Endothelial cell of umbilical vein (primary cell): ENCODE results near the gene COX10. TPM values are rescaled to one million over a fixed set of nuclear protein-coding genes. Genes with fewer than 3 reads are reported as not detected.

ENCODE experiments used
- BruUV-seq: library from RNA; stranded (reverse); fragments of 400-500 nt; replicated peaks from 2 replicates; lab custom pipeline; 2021; lab: Mats Ljungman, UMichigan
- CTCF ChIA-PET: fragments of 300-600, 350-600 bp; sonication (Branson Sonifier 250); formaldehyde crosslinking; loops from one replicate; lab custom pipeline; 2021; ENCODE audit warnings: antibody characterized with exemption, inconsistent platforms; lab: Charles Lee
- POLR2A ChIA-PET: fragments of 300-600, 350-600 bp; sonication (Branson Sonifier 250); formaldehyde crosslinking; loops from one replicate; lab custom pipeline; 2021; ENCODE audit warnings: antibody characterized with exemption, inconsistent platforms; lab: Charles Lee
- DNase-seq: peaks from one replicate; pipeline ENCODE4 v3.0.0-alpha.2; 2011; ENCODE audit warnings: low read depth, low spot score
- FAIRE-seq: peaks from 2 replicates; lab custom pipeline; 2011; peaks lifted over from hg19 to GRCh38; lab: Jason Lieb, UNC
- H2AFZ ChIP-seq: 2 replicates; pipeline ENCODE4 v1.6.0; 2012; ENCODE audit warnings: low read depth, low read length, control low read depth, inconsistent platforms
- H3K27ac ChIP-seq: 2 replicates; pipeline ENCODE4 v1.5.1; 2011; ENCODE audit warnings: low read depth, mild to moderate bottlenecking, control low read depth, low read length, moderate library complexity; ENCODE audit not compliant: insufficient read depth
- H3K27me3 ChIP-seq, 2 experiments: 2 replicates each; pipeline versions ENCODE4 v1.6.0 to v1.6.1; 2011; ENCODE audit warnings: low read length in 2 of 2, mixed read lengths in 1 of 2; ENCODE audit not compliant: control insufficient read depth in 2 of 2, insufficient read depth in 2 of 2
- H3K36me3 ChIP-seq, 2 experiments: 2 replicates in 1 of 2; 3 replicates in 1 of 2; pipeline ENCODE4 v1.5.1; 2011; ENCODE audit warnings: low read length in 2 of 2, mild to moderate bottlenecking in 1 of 2, moderate library complexity in 1 of 2; ENCODE audit not compliant: control insufficient read depth in 2 of 2, insufficient read depth in 2 of 2; ENCODE audit errors: extremely low read depth in 1 of 2
- H3K4me1 ChIP-seq: 3 replicates; pipeline ENCODE4 v1.5.1; 2011; ENCODE audit warnings: mild to moderate bottlenecking, low read length; ENCODE audit not compliant: control insufficient read depth, insufficient read depth; ENCODE audit errors: extremely low read depth
- H3K4me2 ChIP-seq: 2 replicates; pipeline ENCODE4 v1.6.1; 2011; ENCODE audit warnings: low read length, control low read depth, mixed read lengths; ENCODE audit not compliant: insufficient read depth
- H3K4me3 ChIP-seq, 3 experiments: fragments of 200-600 bp in 1 of 3; sonication (generic), shearing (Covaris generic) in 1 of 3; replicated peaks in 1 of 3; 2 replicates each; pipeline ENCODE4 v1.5.1; 2011 to 2016; ENCODE audit warnings: control low read depth in 3 of 3, low read length in 3 of 3, mild to moderate bottlenecking in 2 of 3, inconsistent platforms in 1 of 3, low read depth in 1 of 3, moderate library complexity in 1 of 3; ENCODE audit not compliant: insufficient read depth in 1 of 3
- H3K79me2 ChIP-seq: 2 replicates; pipeline ENCODE4 v1.6.0; 2012; ENCODE audit warnings: low read length, inconsistent platforms; ENCODE audit not compliant: control insufficient read depth, insufficient read depth
- H3K9ac ChIP-seq: replicated peaks from 2 replicates; pipeline ENCODE3; 2011; ENCODE audit warnings: low read length, control low read depth; ENCODE audit not compliant: insufficient read depth; ENCODE audit errors: extremely low read depth
- H3K9me1 ChIP-seq: replicated peaks from 3 replicates; pipeline ENCODE4 v1.6.0; 2011; ENCODE audit warnings: mild to moderate bottlenecking, low read length; ENCODE audit not compliant: control insufficient read depth, insufficient read depth; ENCODE audit errors: extremely low read depth
- H3K9me3 ChIP-seq: replicated peaks from 2 replicates; pipeline ENCODE4 v1.5.1; 2012; ENCODE audit warnings: low read length, inconsistent platforms; ENCODE audit not compliant: control insufficient read depth, insufficient read depth
- H4K20me1 ChIP-seq: replicated peaks from 2 replicates; pipeline ENCODE3; 2011; ENCODE audit warnings: mild to moderate bottlenecking, low read length; ENCODE audit not compliant: control insufficient read depth, insufficient read depth; ENCODE audit errors: extremely low read depth
- CTCF ChIP-seq, 2 donors: IDR thresholded peaks; 1 replicate in 1 of 2; 2 replicates in 1 of 2; pipeline ENCODE4 v1.5.1; 2011; ENCODE audit warnings: low read length in 2 of 2, mild to moderate bottlenecking in 2 of 2, moderate library complexity in 2 of 2, control low read depth in 1 of 2, inconsistent platforms in 1 of 2, low read depth in 1 of 2; ENCODE audit not compliant: insufficient read depth in 1 of 2; ENCODE audit errors: extremely low read depth in 1 of 2
- EZH2 ChIP-seq: IDR thresholded peaks from 2 replicates; pipeline ENCODE4 v1.6.1; 2012; ENCODE audit warnings: borderline replicate concordance, low read depth, mild to moderate bottlenecking, moderate library complexity, low read length, inconsistent platforms; ENCODE audit not compliant: severe bottlenecking
- FOS ChIP-seq: IDR thresholded peaks from 2 replicates; pipeline ENCODE4 v1.6.1; 2011; ENCODE audit warnings: mild to moderate bottlenecking, low read length, moderate library complexity, borderline replicate concordance; ENCODE audit not compliant: insufficient read depth
- GATA2 ChIP-seq: IDR thresholded peaks from 2 replicates; pipeline ENCODE4 v1.7.0; 2011; ENCODE audit warnings: low read depth, mild to moderate bottlenecking, moderate library complexity, mixed read lengths, low read length; ENCODE audit not compliant: insufficient read length, insufficient read depth
- JUN ChIP-seq: IDR thresholded peaks from 2 replicates; pipeline ENCODE4 v1.6.1; 2011; ENCODE audit warnings: borderline replicate concordance, low read depth; ENCODE audit not compliant: insufficient read length, insufficient read depth
- MAX ChIP-seq: IDR thresholded peaks from 2 replicates; pipeline ENCODE4 v1.6.1; 2011; ENCODE audit not compliant: insufficient read depth, insufficient read length
- MYC ChIP-seq: IDR thresholded peaks from one replicate; pipeline ENCODE4 v1.6.1; 2011; ENCODE audit warnings: mild to moderate bottlenecking, low read depth, low read length
- POLR2A ChIP-seq: IDR thresholded peaks from 2 replicates; pipeline ENCODE4 v1.6.1; 2012; ENCODE audit warnings: low read depth, mild to moderate bottlenecking, control low read depth, low read length
- POLR2AphosphoS5 ChIP-seq: IDR thresholded peaks from 2 replicates; pipeline ENCODE4 v1.6.1; 2012; ENCODE audit warnings: low read depth, mild to moderate bottlenecking, control low read depth, low read length, moderate library complexity; ENCODE audit not compliant: insufficient read depth
- dilution Hi-C: fragments of 300-500 bp; cut with MboI; formaldehyde crosslinking; loops from one replicate; pipeline ENCODE4 v1.15.0; 2019; ENCODE audit warnings: low sequenced_read_pairs; ENCODE audit not compliant: extremely low pct_ligation_motif_present
- intact Hi-C: fragments of 100-400 bp; cut with micrococcal nuclease; formaldehyde crosslinking; loops from one replicate; pipeline ENCODE4 v1.10.0; 2022
- polyA plus RNA-seq, 4 experiments: library from polyadenylated mRNA; depleted of rRNA in 3 of 4; stranded (reverse) in 3 of 4; unstranded in 1 of 4; fragments of >200 nt; gene quantifications; 2 replicates each; pipeline versions ENCODE4 v1.2.1 to v1.2.3, GENCODE V29; 2011 to 2012; ENCODE audit warnings: missing spikeins in 1 of 4
- total RNA-seq: library from RNA; stranded (reverse); gene quantifications from 2 replicates; pipeline ENCODE4 v1.2.3, GENCODE V29; 2021

The COX10 gene
- total and polyA plus RNA-seq, 2 donors (not counting 3 experiments of a cell fraction or from before 2014, with no cell fraction given) = 9.8 to 12.1 TPM

GRCh38 chr17:14037453-14037852 lies 31.9 kb upstream of the COX10 start:
- dilution Hi-C loops = no loop called here
- intact Hi-C loops = loop anchor here (10.0 kb wide), 1 partner anchor 197 kb away; the partner anchor contains the start of gene CDRT15
- no peak overlapping the region for H3K27ac ChIP-seq
- H3K9ac ChIP-seq = no peak overlapping the region
- no peaks in the 10 kb centered on the region for H4K20me1 ChIP-seq
- no peaks in the 10 kb centered on the region for H3K4me1 ChIP-seq
- ChIA-PET CTCF (interaction anchor here (1.0 kb wide), 1 partner anchor 8 kb away, joined by 3 read pairs; no protein-coding TSS in a partner anchor), POLR2A (no interaction called here)
- no TSS peak for BruUV-seq
- no peak for DNase-seq
- no peaks in the 10 kb centered on the region for H3K36me3 ChIP-seq
- no peaks in the 10 kb centered on the region for H3K27me3 ChIP-seq
- no peak for TF ChIP-seq POLR2AphosphoS5
- TF ChIP-seq EZH2 = no peak
- no peak for TF ChIP-seq POLR2A
- no peak for TF ChIP-seq JUN
- no peak for TF ChIP-seq MYC
- TF ChIP-seq GATA2 = no peak
- no peak for TF ChIP-seq FOS
- no peak for TF ChIP-seq CTCF (IDR thresholded peaks at IDR 0.05; ENCODE audit: extremely low read depth in 1 of 2, insufficient read depth in 1 of 2, low read depth in 1 of 2, low read length in 2 of 2)
- TF ChIP-seq MAX = no peak
- no peak for FAIRE-seq
- H3K9me1 ChIP-seq = no peaks in the 10 kb centered on the region
- no peaks in the 10 kb centered on the region for H3K79me2 ChIP-seq
- H3K4me2 ChIP-seq = no peak overlapping the region
- no peak overlapping the region for H2AFZ ChIP-seq
- H3K4me3 ChIP-seq = no peak overlapping the region
- H3K9me3 ChIP-seq = no peaks in the 10 kb centered on the region
